Measurements from ENCODE around the gene PLAC9.

Gene PLAC9

GRCh38 chr10:80170026-80170425 lies 37.5 kb downstream of the PLAC9 start:
- Histone ChIP-seq H3K27ac (replicated peaks) (no peak overlapping the region), H3K27me3 (ENCODE audit: insufficient read depth, poor library complexity, severe bottlenecking) (no peaks in the 10 kb centered on the region), H3K4me3 (replicated peaks; ENCODE audit: insufficient read depth, low read length) (no peak overlapping the region)
- DNase-seq (ENCODE audit: low read depth in 1 of 2, low spot score in 1 of 2): no peak
- TF ChIP-seq GABPA (IDR thresholded peaks at IDR 0.05; ENCODE audit: low read depth): no peak
- no peak for TF ChIP-seq POLR2AphosphoS5 (IDR thresholded peaks at IDR 0.05; ENCODE audit: low read depth)
- TF ChIP-seq CTCF (IDR thresholded peaks at IDR 0.05; ENCODE audit: insufficient read depth, low read length): no peak
- TF ChIP-seq REST (IDR thresholded peaks at IDR 0.05; ENCODE audit: insufficient replicate concordance, low read depth): no peak
- no peak for TF ChIP-seq SPI1 (IDR thresholded peaks at IDR 0.05; ENCODE audit: borderline replicate concordance, low read depth)

GRCh38 chr10:80170641-80171040 lies 38.1 kb downstream of the PLAC9 start:
- no peak for TF ChIP-seq REST (IDR thresholded peaks at IDR 0.05; ENCODE audit: insufficient replicate concordance, low read depth)
- TF ChIP-seq POLR2AphosphoS5 (IDR thresholded peaks at IDR 0.05; ENCODE audit: low read depth): no peak
- TF ChIP-seq SPI1 (IDR thresholded peaks at IDR 0.05; ENCODE audit: borderline replicate concordance, low read depth): no peak
- no peak for TF ChIP-seq CTCF (IDR thresholded peaks at IDR 0.05; ENCODE audit: insufficient read depth, low read length)
- TF ChIP-seq GABPA (IDR thresholded peaks at IDR 0.05; ENCODE audit: low read depth): no peak
- Histone ChIP-seq H3K4me3 (replicated peaks; ENCODE audit: insufficient read depth, low read length) (no peak overlapping the region), H3K27ac (replicated peaks) (no peak overlapping the region), H3K27me3 (ENCODE audit: insufficient read depth, poor library complexity, severe bottlenecking) (no peaks in the 10 kb centered on the region)
- DNase-seq (ENCODE audit: low read depth in 1 of 2, low spot score in 1 of 2): no peak

- Histone ChIP-seq H3K27me3 (ENCODE audit: insufficient read depth, poor library complexity, severe bottlenecking) (no peaks in the 10 kb centered on the region), H3K4me3 (replicated peaks; ENCODE audit: insufficient read depth, low read length) (no peak overlapping the region), H3K27ac (replicated peaks) (no peak overlapping the region)
- no peak for TF ChIP-seq GABPA (IDR thresholded peaks at IDR 0.05; ENCODE audit: low read depth)
- TF ChIP-seq SPI1 (IDR thresholded peaks at IDR 0.05; ENCODE audit: borderline replicate concordance, low read depth): no peak
- TF ChIP-seq POLR2AphosphoS5 (IDR thresholded peaks at IDR 0.05; ENCODE audit: low read depth): no peak
- TF ChIP-seq REST (IDR thresholded peaks at IDR 0.05; ENCODE audit: insufficient replicate concordance, low read depth): no peak
- no peak for TF ChIP-seq CTCF (IDR thresholded peaks at IDR 0.05; ENCODE audit: insufficient read depth, low read length)
- DNase-seq (ENCODE audit: low read depth in 1 of 2, low spot score in 1 of 2): no peak
These were observed 38.7 kb downstream of the PLAC9 start for GRCh38 chr10:80171248-80171660.
